ENCODE measurements around the gene RASSF4.

Gene RASSF4, protein sequence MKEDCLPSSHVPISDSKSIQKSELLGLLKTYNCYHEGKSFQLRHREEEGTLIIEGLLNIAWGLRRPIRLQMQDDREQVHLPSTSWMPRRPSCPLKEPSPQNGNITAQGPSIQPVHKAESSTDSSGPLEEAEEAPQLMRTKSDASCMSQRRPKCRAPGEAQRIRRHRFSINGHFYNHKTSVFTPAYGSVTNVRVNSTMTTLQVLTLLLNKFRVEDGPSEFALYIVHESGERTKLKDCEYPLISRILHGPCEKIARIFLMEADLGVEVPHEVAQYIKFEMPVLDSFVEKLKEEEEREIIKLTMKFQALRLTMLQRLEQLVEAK

DNA sequence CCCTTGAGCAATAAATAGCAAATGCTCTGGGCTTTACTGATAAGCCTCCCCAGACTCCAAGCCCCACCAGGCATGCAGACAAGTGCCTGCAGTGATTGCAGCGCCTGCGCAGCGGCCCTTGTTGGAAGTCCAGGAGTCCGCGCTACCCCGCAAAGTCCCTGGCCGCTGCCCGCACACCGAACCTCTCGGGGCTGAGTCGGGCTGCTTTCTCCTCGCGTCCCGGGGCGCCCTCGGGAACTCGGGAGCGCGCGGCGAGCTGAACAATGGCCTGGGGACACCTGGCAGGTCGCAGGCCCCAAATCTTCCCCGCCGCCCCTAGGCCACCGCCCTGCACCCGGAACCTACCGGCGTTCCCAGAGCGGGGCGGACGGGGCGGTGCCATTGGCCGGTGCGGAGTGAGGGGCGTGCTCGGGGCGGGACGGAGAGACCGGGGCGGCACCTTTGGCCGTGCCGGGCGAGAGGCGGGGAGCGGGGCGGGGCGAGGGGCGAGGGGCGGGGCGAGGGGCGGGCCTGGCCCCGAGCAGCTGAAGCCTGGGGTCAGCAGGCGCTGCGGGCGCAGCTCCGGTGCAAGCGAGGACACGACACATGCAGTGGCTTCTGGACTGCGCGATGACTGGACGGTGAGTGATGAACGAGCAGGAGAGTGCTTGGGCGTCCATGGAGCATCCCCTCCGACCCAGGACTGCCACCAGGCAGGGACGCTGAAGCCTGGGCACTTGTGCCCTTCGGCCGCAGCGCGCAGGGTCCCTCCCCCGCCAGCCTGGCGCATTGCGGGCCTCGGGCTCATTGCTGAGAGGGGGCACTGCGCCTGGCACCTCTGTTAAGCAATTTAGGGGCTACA is at the start of gene RASSF4:
Gene RASSF4, plus strand, starts transcription at position 556 of the 841 bp plus-strand sequence. CDS start 10,401 bp downstream, outside the sequence.
- DNase-seq = peak; percentile 94

DNA sequence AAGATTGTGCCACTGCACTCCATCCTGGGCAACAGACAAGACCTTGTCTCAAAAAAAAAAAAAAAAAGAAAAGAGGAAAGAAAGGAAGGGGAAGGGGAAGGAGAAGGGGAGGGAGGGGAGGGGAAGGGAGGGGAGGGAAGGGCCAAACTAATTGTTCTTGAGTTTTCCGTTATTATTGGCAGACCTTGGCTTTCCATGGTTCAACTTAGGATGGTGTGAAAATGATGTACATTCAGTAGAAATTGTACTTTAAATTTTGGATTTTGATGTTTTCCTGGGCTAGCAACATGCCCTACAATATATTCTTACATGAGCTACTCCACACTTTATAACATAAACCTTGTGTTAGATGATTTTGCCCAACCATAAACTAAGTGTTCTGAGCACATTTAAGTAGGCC is 49.7 kb upstream of the RASSF4 start:
- DNase-seq = no peak

DNA sequence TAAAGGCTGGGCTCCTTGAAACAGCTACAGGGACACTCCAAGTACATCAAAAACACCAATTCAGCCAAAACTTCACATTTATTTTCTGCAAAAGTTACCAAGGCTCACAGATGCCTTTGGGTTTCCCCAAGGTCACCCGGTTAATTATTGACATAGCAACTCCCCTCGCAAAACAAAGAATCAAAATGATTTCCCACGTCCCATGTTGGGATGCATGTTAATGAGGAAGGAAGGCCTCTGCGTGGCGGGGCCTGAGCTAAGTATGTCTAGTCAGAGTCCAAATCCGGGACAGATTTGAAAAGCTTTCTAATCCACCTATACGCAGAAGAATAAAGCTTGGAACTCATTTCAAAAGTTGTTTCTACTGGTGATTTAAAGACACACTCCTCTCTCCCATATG is 49.0 kb upstream of the RASSF4 start:
- no peak for DNase-seq

DNA sequence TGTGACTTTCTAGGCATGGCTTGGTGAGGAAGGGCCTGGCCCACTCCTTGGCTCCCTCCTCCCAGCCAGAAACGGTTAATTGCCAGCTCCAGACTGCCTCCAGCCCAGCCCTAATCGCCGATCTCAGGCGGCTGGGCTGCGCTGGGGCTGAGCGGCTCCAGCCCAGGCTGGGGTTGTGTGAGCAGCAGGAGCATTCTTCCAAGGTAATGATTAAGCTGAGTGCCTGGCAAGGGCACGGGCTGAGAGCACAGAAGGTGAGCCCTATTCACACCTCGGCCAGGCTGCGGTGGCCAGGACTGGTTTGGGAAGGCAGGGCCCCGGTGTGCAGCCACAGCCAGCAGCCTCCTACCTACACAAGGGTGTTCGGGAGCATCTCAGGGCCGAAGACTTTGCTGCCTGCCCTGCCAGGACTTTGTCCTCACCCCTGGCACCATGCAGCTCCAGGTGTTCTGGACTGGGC is 48.5 kb upstream of the RASSF4 start, which contains the start of gene TMEM72:
Gene TMEM72, plus strand, starts transcription at position 257 of the 460 bp plus-strand sequence. Its CDS starts 176 bp downstream, at position 433.
- peak; percentile 56 for DNase-seq

DNA sequence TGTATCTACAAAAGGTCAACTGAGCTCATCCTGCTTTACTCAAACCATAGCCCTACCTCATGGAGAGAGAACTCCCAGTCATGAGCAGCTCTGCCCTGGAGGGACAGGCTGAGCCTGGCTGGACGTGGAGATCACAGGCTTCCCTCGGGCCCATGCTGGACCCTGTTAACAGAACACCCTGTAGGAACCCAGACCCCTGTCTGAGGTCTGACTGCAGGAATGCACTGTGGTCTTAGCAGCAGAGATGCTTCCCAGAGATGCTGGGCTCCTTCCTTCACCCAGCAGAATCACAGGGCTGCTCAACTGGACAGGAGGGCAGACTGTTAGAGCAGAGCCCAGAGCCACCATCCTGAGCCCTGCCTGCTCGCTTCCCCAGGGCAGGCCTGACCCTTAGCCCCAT is 47.7 kb upstream of the RASSF4 start:
- no peak for DNase-seq

DNA sequence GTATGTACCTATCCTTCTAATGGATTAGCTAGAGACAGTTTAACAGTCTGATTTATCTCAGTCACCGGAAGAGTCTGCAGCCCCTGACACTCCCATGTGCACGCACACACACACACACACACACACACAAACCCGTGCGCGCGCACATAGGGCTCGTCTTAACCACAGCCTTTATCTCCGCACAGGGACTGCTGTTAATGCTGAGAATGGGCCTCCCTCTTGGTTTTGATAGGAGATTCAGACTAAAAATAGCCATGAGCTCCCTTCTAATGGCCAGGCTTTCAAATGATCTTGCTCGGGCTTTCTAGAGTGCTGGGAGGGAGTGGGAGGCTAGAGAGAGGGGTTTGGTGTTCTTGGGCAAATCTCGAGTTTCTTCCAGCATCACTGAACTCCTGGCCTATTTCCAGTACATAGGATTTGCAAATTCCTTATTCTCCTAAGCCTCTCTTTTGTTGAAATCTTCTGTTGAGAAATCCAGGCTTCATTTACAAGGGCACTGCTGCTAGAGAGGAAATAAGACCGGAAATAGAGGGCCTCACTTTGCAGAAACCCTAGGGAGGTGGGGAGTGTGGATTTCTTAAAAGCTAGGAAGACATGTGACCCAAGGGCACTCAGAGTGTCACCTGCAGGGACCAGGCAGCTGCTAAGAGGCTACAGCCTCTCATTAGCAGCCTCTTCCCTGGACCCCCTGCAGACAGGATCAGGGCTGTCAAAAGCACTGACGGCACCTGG is 46.1 kb upstream of the RASSF4 start:
- DNase-seq = peak; percentile 45

DNA sequence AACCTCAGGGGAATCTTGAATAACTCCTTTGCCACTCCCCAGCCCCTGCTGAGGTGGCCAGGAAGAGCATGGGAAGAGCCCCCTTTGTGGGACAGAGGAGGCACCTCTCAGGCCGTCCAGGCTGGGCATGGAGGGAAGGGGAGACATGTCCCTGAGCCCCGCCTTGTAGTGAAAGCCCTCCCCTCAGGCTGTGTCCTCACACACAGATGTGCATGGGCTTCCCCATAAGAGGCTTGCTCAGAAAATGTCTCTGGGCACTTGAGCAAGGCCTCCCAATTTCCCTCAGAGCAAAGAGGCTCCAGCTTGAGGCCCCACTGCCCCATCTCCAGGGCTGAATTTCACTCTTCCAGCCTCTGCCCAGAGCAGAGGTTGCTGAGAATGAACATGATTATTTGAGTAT is 44.7 kb upstream of the RASSF4 start:
- no peak for DNase-seq

DNA sequence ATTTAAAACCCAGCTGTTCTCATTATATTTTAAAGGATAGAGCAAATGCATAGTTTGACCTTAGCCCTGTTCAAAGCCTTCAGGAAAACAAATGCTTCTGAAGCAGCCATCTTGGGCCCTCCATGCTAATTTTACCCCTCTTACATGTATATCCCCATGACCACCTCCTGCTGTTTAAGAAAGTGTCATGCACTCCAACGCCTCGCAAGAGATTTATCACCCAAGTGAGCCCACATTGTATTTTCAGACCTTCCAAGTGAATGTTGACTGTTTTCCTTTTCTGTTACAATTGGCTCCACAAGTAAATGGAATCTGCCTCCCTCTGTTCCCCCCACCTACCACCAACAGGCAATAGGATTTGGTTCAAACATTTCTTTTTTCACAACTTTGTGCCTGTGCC is 43.2 kb upstream of the RASSF4 start:
- no peak for DNase-seq

DNA sequence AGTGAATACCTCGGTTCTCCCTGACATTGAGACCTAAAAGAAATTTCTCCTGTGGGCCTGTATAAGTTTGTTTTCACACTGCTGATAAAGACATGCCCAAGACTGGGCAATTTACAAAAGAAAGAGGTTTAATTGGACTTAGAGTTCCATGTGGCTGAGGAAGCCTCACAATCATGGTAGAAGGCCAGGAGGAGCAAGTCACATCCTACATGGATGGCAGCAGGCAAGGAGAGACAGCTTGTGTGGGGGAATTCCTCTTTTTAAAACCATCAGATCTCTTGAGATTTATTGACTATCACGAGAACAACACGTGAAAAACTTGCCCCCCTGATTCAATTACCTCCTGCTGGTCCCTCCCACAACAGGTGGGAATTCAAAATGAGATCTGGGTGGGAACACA is 41.8 kb upstream of the RASSF4 start:
- DNase-seq = no peak

DNA sequence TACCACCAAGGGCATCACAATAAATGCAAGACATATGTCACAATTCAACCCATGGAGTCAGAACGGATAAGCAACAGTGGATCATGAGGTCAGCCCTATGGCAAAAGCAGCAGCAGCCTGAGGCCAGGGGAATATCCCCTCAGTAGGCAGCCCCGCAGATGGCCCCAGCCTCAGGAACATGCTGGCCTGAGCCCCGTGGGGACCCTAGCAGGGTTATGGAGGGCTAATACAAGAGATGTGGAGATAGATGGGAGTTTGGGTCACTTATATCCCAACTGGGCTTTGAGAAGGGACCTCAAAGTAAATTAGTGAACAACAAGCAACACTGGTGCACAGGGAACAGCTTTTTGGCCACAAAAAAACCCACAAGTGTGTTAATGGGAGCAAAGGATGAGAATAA is 39.4 kb upstream of the RASSF4 start:
- DNase-seq = no peak

DNA sequence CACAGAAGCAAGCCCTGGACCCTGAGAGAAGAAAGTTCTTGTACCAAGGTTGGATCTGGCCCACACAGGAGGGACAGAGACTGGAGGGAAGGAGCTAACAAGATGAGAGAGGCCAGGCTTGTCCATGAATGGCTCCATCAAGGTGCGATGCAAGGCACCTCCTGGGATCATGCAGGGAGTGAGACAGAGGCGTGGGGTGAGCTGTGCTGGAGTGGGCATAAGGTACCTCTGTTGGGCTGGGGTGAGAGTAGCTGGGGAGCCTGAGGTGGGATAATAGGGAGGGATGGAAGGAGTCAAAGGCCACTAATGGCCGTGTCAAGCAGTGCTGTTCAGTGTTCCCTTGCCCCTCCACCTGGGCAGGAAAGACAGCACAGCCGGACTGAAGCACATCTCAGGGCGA is 38.5 kb upstream of the RASSF4 start:
- DNase-seq = no peak

DNA sequence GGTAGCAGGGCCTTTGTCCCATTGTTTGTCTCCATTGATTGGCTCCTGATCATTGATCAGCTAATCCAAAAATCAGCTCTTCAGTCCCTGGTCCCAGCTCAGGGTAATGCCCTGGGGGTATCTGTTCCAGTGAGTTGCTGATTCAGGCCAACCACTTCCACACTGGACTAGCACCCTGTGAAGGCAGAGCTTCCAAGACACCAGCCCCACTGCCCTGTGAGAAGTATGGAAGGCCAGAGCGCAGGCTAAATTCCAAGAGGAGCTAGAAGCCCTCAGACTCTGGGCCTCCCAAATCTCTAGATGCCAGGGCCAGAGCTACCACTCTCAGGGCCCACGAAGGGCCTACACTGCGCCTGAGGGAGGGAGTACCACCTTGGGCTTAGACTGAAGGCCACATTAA is 38.1 kb upstream of the RASSF4 start:
- DNase-seq = no peak

DNA sequence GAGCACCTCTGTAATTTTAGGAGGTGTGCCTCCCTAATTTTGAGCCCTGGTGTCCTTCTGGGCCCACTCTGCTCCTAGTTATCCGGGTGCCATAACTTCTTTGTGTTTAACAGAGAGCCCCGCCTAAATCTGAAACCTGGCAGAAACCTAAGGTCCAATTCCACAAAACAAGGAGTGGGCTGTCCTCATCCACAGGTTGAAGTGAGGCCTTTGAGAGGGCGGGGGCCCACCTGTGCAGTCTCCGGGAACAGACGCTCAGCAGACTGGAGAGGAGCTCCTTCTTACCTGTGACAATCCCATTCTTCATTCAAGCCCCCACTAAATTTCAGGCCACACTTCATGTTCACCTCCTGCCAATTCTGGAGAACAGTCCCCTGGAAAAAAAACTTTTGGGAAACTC is 37.6 kb upstream of the RASSF4 start:
- DNase-seq = no peak

DNA sequence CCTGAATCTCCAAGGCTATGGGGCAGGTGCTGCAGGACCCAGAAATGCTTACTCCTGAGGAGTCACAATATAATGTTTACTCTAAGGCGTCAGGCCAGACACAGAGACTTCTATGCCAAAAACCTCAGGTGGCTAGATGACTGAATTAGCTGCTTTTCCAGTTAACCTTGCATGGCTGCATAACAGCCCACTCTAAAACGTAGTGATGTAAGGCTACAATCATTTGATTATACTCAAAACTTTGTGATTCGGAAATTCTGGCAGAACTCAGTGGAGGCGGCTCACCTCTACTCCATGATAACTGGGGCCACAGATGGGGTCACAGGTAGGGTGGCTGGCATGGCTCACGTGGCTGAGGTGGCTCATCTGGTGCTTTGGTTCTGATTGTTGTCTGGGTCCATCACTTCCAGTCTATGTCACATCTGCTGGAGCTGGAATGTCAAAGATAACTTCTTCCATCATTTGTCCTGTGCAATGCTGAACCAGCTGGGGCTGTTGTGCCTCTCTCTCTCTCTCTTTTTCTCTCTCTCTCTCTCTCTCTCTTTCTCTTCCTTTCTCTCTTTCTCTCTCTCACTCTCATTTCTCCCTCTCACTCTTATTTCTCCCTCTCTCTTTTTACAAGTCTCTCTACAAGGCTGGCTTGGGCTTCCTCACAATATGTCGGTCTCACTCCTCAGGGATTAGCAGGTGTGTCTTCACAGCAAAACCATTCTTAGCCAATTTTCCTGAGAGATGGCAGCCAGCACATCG is 36.6 kb upstream of the RASSF4 start:
- DNase-seq = no peak

DNA sequence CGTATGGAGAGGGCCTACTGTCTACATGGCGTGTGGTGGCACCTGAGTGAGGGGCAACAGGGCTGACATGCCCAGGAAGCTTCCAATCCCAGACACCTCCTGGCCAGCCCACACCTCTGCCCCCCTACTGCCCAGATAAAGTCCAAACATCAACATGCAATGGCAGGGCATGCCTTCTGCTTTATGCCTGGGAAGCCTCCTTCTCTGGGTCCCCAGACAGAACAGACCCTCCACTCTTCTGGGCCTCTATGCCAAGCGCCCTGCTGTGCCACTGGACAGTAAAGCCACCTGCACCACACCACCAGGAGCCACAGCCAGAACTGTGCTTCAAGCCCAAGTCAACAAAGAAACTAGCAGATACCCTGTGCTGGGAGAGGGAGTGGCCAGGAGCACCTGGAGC is 36.0 kb upstream of the RASSF4 start:
- DNase-seq = no peak

DNA sequence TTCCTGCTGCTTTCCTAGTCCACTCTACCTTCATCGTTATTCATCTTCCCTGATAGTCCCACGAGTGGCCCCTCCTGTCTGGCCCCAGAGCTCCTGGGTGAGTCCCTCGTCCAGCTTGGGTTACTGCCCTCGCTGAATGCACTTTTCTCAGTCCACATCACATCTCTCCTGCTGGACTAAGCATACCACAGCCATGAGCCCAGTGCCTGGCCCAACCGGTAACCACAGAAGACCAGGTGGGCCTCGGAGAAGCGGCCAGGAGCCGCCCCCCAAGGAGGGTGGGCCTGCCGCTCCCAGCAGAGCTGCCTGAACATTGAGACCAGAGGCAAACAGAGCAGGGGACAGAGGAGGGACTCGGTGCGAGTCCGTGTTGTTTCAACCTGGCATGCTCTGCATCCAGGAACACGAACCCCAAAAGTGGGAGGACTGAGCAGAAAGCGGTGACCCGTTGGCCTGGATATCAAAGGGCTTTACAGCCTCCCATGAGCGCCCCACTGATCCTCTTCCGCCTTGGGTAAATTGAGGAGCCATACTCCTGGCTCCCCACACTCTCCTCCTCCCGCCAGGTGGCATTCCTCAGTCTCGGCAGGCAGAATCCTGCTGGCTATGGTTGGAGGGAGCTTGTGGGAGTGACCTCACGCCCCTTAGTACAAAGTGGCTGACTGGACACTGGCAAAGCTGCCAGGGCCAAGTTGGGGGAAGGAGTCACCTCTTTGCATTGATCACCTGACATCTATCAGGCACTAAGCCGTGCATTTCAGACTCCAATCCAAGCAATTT is 35.2 kb upstream of the RASSF4 start:
- no peak for DNase-seq

DNA sequence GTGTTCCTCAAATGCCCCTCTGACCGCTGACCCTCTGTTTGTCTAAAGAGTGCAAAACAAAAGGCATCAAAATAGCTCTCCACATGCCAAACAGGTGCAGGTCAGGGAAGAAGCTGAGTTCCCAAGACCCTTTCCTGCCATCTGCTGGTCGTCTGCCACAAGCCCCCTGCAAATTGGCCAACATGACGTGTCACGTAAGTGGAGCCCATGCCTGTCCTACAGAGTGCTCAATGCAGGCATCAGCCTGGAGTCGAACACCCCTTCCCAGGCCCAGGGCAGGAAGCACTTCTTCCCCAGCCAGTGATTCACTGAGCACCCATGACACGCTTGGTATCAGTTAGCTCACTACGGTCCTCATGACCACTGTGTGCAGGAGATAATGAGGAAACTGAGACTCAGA is 34.4 kb upstream of the RASSF4 start:
- peak; percentile 76 for DNase-seq

DNA sequence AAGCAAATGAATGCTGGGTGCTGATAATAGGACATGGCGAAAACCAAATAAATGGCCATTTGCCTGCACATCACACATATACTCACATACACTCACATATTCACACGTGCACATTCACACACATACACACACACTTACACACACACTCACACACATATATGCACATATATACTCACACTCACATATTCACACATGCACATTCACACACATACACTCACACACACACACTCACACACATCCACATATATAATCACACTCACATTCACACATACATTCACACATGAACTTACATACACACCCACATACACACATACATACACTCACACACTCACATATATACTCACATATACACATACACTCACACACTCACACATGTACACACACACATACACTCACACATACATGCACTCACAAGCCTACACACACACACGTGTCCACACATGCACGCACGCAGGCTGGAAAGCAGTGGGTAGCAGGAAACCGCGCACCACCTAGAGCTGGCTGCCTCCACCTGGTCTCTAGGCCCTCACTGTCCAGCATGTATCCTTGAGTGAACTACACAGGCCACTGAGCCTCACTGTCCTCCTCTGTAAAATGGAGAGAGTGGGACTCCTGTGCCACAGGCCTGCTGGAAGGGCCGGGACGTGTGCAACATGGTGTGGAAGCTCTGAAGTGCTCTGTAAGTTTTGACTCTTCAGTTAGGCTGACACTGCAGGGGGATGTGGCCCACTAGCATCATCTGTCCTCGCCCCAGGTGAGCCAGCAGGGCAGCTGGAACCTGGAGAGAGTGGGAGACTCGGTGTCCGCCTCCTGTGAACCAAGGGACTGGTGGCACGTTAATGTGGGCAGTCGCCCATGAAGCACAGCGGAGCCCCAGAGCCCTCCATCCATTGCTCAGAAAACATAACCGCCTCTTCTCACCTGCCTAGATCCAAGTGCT is 33.5 kb upstream of the RASSF4 start:
- DNase-seq = no peak

DNA sequence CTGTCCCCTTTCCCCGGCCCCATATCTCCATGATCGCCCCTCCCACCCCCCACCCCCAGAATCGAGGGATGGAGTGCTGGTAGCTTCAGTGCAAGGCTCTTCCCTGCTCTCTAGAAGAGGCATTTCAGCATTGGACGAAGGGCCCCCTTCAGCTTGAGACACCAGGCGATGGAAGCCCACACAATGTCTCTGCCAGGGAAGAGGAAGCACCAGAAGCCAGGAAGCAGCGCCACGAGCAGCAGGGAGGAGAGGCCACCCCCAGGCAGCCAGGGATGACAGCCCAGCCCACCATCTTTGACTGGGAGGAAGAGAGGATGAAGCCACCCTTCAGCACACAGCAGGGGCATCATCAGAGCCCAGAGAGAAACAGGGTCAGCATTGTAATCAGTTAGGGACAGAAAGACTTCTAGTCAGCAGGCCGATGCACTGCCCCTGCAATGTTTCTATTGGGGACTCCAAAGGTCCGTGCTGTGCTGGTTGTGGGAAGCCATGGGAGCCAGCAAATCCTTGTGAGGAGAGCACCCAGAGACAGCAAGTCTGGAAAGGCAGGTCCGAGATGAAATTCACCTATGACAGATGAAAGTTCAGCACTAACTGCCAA is 32.8 kb upstream of the RASSF4 start:
- DNase-seq = no peak

DNA sequence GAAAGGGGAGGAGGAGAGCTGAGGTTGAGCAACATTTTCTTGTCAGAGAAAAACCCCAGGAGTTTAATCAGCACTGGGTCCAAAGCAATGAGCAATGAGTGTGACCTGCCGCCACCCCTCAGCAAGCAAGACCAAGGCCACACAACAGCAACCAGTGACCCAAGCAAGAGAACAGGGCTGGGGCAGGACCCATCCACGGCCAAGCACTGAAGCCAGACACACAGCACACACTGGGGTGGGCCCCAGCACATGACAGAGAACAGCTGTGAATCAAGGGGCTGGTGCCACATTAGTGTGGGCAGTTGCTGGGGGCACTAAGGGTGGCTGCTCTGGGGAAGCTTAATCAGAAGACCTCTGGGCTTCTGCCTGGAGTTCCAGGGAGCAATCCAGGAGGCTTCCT is 32.2 kb upstream of the RASSF4 start:
- DNase-seq = no peak

Measured in retina (tissue), 1 donor.